HG03103 (cell line): ENCODE measurements around the gene U2AF2.
"Not testable (repeated sequence)": the region's sequence is repeated elsewhere in the genome, so short reads cannot be mapped to it uniquely, and the experiment has no call there.

Experiments
- ATAC-seq: cut with Tn5 transposase; IDR thresholded peaks from one replicate; pipeline ENCODE4 v1.9.1; 2021; ENCODE audit warnings: low read depth; ENCODE audit not compliant: unreplicated experiment

The U2AF2 gene

GRCh38 chr19:55700813-55701212 is 46.0 kb downstream of the U2AF2 start:
- no peak for ATAC-seq

GRCh38 chr19:55702131-55702627 is 47.3 kb downstream of the U2AF2 start:
- no peak for ATAC-seq

- no peak for ATAC-seq
Observed at GRCh38 chr19:55703790-55704215, 49.0 kb downstream of the U2AF2 start.

- ATAC-seq = no peak
Observed at GRCh38 chr19:55704494-55705245, 49.8 kb downstream of the U2AF2 start.

GRCh38 chr19:55705972-55706371 is 51.1 kb downstream of the U2AF2 start:
- ATAC-seq = no peak

- ATAC-seq = no peak
Observed at GRCh38 chr19:55711719-55712118, 56.9 kb downstream of the U2AF2 start.

GRCh38 chr19:55712804-55713631 is 58.2 kb downstream of the U2AF2 start:
- ATAC-seq = no peak

GRCh38 chr19:55716531-55716930 is 61.7 kb downstream of the U2AF2 start:
- no peak for ATAC-seq

GRCh38 chr19:55717251-55717650 is 62.4 kb downstream of the U2AF2 start:
- ATAC-seq = no peak

- not testable (repeated sequence) for ATAC-seq
Observed at GRCh38 chr19:55717879-55718711, 63.3 kb downstream of the U2AF2 start.

- ATAC-seq = no peak
Observed at GRCh38 chr19:55720214-55720746, 65.4 kb downstream of the U2AF2 start.

GRCh38 chr19:55720801-55721200 is 66.0 kb downstream of the U2AF2 start:
- ATAC-seq = no peak

GRCh38 chr19:55723491-55723890 is 68.7 kb downstream of the U2AF2 start:
- ATAC-seq = no peak
